ENCODE results near the gene C5orf46.

GRCh38 chr5:147895864-147896263 is 10.5 kb downstream of the C5orf46 start:
- TF ChIP-seq, protein P1, sequence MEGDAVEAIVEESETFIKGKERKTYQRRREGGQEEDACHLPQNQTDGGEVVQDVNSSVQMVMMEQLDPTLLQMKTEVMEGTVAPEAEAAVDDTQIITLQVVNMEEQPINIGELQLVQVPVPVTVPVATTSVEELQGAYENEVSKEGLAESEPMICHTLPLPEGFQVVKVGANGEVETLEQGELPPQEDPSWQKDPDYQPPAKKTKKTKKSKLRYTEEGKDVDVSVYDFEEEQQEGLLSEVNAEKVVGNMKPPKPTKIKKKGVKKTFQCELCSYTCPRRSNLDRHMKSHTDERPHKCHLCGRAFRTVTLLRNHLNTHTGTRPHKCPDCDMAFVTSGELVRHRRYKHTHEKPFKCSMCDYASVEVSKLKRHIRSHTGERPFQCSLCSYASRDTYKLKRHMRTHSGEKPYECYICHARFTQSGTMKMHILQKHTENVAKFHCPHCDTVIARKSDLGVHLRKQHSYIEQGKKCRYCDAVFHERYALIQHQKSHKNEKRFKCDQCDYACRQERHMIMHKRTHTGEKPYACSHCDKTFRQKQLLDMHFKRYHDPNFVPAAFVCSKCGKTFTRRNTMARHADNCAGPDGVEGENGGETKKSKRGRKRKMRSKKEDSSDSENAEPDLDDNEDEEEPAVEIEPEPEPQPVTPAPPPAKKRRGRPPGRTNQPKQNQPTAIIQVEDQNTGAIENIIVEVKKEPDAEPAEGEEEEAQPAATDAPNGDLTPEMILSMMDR (IDR thresholded peaks at IDR 0.05), result no peak
- TF ChIP-seq EZH2phosphoT487 (IDR thresholded peaks at IDR 0.05) (no peak), EZH2 (IDR thresholded peaks at IDR 0.05) (no peak)

All from neural progenitor cell (in vitro differentiated cells).